Ovary (tissue), 3 donors: ENCODE data around the gene SLC39A5.

ENCODE experiments used
- POLR2A ChIP-seq: fragments of 450-650 bp; IDR thresholded peaks from one replicate; pipeline ENCODE4 v1.6.1; 2017; ENCODE audit warnings: antibody characterized with exemption, mild to moderate bottlenecking, moderate library complexity
- TF ChIP-seq, protein P1 (sequence below), 3 donors: fragments of 450-650 bp in 2 of 3; fragments of 200-600 bp in 1 of 3; IDR thresholded peaks; one replicate each; pipeline versions ENCODE4 v1.5.1 to v1.8.0; 2016 to 2022; ENCODE audit warnings: antibody characterized with exemption in 3 of 3, mild to moderate bottlenecking in 1 of 3
- donor health status: DM: no; HTN: no; CAD: no.

DNA sequence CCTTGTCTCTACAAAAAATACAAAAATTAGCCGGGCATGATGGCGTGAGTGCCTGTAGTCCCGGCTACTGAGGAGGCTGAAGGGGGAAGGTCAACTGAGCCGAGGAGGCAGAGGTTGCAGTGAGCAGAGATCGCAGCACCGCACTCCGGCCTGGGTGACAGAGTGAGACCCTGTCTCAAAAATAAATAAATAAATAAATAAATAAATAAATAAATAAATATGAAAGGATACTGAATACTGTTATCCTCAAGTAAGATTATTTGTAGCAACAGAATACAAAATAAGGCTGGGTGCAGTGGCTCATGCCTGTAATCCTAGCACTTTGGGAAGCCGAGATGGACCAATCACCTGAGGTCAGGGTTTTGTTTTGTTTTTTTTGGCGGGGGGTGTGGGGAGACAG, 10.0 kb upstream of the SLC39A5 start:
- TF ChIP-seq, protein P1, sequence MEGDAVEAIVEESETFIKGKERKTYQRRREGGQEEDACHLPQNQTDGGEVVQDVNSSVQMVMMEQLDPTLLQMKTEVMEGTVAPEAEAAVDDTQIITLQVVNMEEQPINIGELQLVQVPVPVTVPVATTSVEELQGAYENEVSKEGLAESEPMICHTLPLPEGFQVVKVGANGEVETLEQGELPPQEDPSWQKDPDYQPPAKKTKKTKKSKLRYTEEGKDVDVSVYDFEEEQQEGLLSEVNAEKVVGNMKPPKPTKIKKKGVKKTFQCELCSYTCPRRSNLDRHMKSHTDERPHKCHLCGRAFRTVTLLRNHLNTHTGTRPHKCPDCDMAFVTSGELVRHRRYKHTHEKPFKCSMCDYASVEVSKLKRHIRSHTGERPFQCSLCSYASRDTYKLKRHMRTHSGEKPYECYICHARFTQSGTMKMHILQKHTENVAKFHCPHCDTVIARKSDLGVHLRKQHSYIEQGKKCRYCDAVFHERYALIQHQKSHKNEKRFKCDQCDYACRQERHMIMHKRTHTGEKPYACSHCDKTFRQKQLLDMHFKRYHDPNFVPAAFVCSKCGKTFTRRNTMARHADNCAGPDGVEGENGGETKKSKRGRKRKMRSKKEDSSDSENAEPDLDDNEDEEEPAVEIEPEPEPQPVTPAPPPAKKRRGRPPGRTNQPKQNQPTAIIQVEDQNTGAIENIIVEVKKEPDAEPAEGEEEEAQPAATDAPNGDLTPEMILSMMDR (IDR thresholded peaks at IDR 0.05) = no peak
- no peak for TF ChIP-seq POLR2A
